SU-DHL-6 (cell line): ENCODE measurements around the gene TRPM2.

Experiments used
- H2AFZ ChIP-seq: fragments of 200-600 bp; sonication (generic); 2 replicates; pipeline ENCODE4 v1.6.1; 2014; ENCODE audit warnings: low read depth, mild to moderate bottlenecking, moderate library complexity, mixed read lengths, antibody characterized with exemption, low read length; ENCODE audit not compliant: severe bottlenecking
- H3F3A ChIP-seq: fragments of 200-600 bp; shearing (Covaris generic); 2 replicates; pipeline ENCODE4 v1.6.0; 2016; ENCODE audit warnings: antibody characterized with exemption, mild to moderate bottlenecking; ENCODE audit not compliant: insufficient read depth
- H3K27ac ChIP-seq: fragments of 200-600 bp; sonication (generic); 2 replicates; pipeline ENCODE4 v1.5.1; 2016; ENCODE audit warnings: low read depth, mild to moderate bottlenecking, low read length, moderate library complexity, mixed read lengths
- H3K27me3 ChIP-seq: fragments of 200-600 bp; sonication (generic), shearing (Covaris generic); 2 replicates; pipeline ENCODE4 v1.6.0; 2014; ENCODE audit warnings: mild to moderate bottlenecking, low read length
- H3K36me3 ChIP-seq: fragments of 200-600 bp; sonication (generic); 2 replicates; pipeline ENCODE4 v1.6.1; 2014; ENCODE audit warnings: mild to moderate bottlenecking, low read length, mixed read lengths
- H3K4me2 ChIP-seq: fragments of 300-600, 200-600 bp; shearing (Covaris generic), sonication (generic); 2 replicates; pipeline ENCODE4 v1.6.0; 2014; ENCODE audit warnings: low read length, low read depth, mild to moderate bottlenecking; ENCODE audit not compliant: poor library complexity, severe bottlenecking
- H3K4me3 ChIP-seq: fragments of 200-600 bp; sonication (generic); 2 replicates; pipeline ENCODE4 v1.5.1; 2014; ENCODE audit warnings: antibody characterized with exemption, low read length, mild to moderate bottlenecking, mixed read lengths; ENCODE audit not compliant: insufficient read depth, poor library complexity, severe bottlenecking
- H3K79me2 ChIP-seq: fragments of 200-600 bp; sonication (generic); 2 replicates; pipeline ENCODE4 v1.6.1; 2014; ENCODE audit warnings: mild to moderate bottlenecking, low read length, moderate library complexity; ENCODE audit not compliant: insufficient read depth
- H3K9ac ChIP-seq: fragments of 200-600 bp; sonication (generic); 2 replicates; pipeline ENCODE4 v1.7.0; 2014; ENCODE audit warnings: mild to moderate bottlenecking, low read length
- H3K9me2 ChIP-seq: fragments of 200-600 bp; sonication (generic); replicated peaks from 2 replicates; pipeline ENCODE4 v1.6.1; 2014; ENCODE audit warnings: low read length; ENCODE audit not compliant: insufficient read depth
- H3K9me3 ChIP-seq: fragments of 200-600 bp; sonication (generic); 2 replicates; pipeline ENCODE4 v1.6.1; 2014; ENCODE audit warnings: low read length, mixed read lengths; ENCODE audit not compliant: insufficient read depth
- H4K20me1 ChIP-seq: fragments of 200-600 bp; sonication (generic); 2 replicates; pipeline ENCODE4 v1.6.1; 2014; ENCODE audit warnings: low read depth, mild to moderate bottlenecking, antibody characterized with exemption, low read length, moderate library complexity, mixed read lengths
- EZH2phosphoT487 ChIP-seq: fragments of 200-600 bp; sonication (generic), shearing (Covaris generic); conservative IDR thresholded peaks from 2 replicates; pipeline ENCODE4 v1.6.1; 2018; ENCODE audit warnings: mild to moderate bottlenecking, antibody characterized with exemption, low read length, moderate library complexity, mixed read lengths
- TF ChIP-seq, protein P1 (sequence below): fragments of 200-600 bp; sonication (generic); IDR thresholded peaks from one replicate; pipeline ENCODE4 v1.5.1; 2017; ENCODE audit warnings: antibody characterized with exemption, mild to moderate bottlenecking, low read length, moderate library complexity; ENCODE audit not compliant: insufficient read depth, poor library complexity, severe bottlenecking

TRPM2 gene

GRCh38 chr21:44439211-44439600 is 85.8 kb downstream of the TRPM2 start:
- TF ChIP-seq, protein P1, sequence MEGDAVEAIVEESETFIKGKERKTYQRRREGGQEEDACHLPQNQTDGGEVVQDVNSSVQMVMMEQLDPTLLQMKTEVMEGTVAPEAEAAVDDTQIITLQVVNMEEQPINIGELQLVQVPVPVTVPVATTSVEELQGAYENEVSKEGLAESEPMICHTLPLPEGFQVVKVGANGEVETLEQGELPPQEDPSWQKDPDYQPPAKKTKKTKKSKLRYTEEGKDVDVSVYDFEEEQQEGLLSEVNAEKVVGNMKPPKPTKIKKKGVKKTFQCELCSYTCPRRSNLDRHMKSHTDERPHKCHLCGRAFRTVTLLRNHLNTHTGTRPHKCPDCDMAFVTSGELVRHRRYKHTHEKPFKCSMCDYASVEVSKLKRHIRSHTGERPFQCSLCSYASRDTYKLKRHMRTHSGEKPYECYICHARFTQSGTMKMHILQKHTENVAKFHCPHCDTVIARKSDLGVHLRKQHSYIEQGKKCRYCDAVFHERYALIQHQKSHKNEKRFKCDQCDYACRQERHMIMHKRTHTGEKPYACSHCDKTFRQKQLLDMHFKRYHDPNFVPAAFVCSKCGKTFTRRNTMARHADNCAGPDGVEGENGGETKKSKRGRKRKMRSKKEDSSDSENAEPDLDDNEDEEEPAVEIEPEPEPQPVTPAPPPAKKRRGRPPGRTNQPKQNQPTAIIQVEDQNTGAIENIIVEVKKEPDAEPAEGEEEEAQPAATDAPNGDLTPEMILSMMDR: no peak
- Histone ChIP-seq H3K36me3 (no peaks in the 10 kb centered on the region), H3K27me3 (no peaks in the 10 kb centered on the region), H3K79me2 (no peaks in the 10 kb centered on the region), H3F3A (no peaks in the 10 kb centered on the region), H3K9ac (no peak overlapping the region), H3K9me2 (no peaks in the 10 kb centered on the region), H3K4me3 (no peak overlapping the region), H4K20me1 (no peaks in the 10 kb centered on the region), H3K4me2 (no peak overlapping the region), H3K27ac (no peak overlapping the region), H2AFZ (no peak overlapping the region), H3K9me3 (no peaks in the 10 kb centered on the region)

DNA sequence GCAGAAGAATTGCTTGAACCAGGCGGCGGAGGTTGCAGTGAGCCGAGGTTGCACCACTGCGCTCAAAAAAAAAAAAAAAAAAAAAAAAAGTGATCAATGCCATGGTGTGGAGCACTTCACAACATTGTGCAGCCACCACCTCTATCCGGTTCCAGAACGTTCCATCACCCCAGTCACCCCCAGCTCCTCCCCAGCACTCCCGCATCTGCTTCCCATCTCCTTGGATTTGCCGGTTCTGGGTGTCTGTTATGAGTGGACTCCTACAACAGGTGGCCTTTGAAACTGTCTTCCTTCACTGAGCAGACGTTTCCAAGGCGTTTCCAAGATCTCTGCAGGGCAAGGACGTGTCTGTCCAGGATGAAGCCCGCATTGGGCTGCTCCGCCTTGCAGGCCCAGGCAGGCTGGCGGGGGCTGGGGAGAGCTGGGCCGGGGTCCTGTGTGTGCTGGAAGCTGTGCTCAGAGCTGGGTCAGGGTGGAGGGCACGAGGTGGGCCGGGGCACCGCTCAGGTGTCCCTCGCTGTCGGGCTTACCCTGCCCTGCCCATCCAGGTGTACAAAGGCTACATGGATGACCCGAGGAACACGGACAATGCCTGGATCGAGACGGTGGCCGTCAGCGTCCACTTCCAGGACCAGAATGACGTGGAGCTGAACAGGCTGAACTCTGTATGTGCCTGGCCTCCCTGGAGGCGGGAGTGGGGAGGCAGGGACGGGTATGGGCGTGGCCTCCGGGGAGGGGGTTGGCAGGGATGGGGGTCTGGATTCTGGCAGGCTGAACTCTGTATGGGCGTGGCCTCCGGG is 87.0 kb downstream of the TRPM2 start:
- H3K27me3 ChIP-seq: no peaks in the 10 kb centered on the region
- H3K9ac ChIP-seq: no peak overlapping the region
- H3K4me3 ChIP-seq: no peak overlapping the region
- no peak for TF ChIP-seq EZH2phosphoT487
- TF ChIP-seq, protein P1: no peak
- H3K27ac ChIP-seq: no peak overlapping the region
- no peak overlapping the region for H3K4me2 ChIP-seq
- no peaks in the 10 kb centered on the region for H3K9me2 ChIP-seq
- no peaks in the 10 kb centered on the region for H3K36me3 ChIP-seq
- H4K20me1 ChIP-seq: no peaks in the 10 kb centered on the region
- no peaks in the 10 kb centered on the region for H3F3A ChIP-seq
- no peak overlapping the region for H2AFZ ChIP-seq
- H3K9me3 ChIP-seq: no peaks in the 10 kb centered on the region
- H3K79me2 ChIP-seq: no peaks in the 10 kb centered on the region

- no peak overlapping the region for H2AFZ ChIP-seq
- H3K4me2 ChIP-seq: no peak overlapping the region
- H4K20me1 ChIP-seq: no peaks in the 10 kb centered on the region
- no peaks in the 10 kb centered on the region for H3K36me3 ChIP-seq
- TF ChIP-seq, protein P1: no peak
- no peak for TF ChIP-seq EZH2phosphoT487
- no peaks in the 10 kb centered on the region for H3F3A ChIP-seq
- H3K9ac ChIP-seq: no peak overlapping the region
- no peaks in the 10 kb centered on the region for H3K27me3 ChIP-seq
- no peaks in the 10 kb centered on the region for H3K79me2 ChIP-seq
- H3K9me3 ChIP-seq: no peaks in the 10 kb centered on the region
- H3K4me3 ChIP-seq: no peak overlapping the region
- no peaks in the 10 kb centered on the region for H3K9me2 ChIP-seq
- no peak overlapping the region for H3K27ac ChIP-seq
Observed at GRCh38 chr21:44441041-44441400, 87.6 kb downstream of the TRPM2 start.
